MV-4-11 (cell line): ENCODE data around the gene GALNT16.

Experiments used
- DNase-seq: peaks from one replicate; lab custom pipeline; 2025; lab: John Stamatoyannopoulos, UW

Gene GALNT16

GRCh38 chr14:69337984-69338383, 78.0 kb downstream of the GALNT16 start:
- no peak for DNase-seq

DNA sequence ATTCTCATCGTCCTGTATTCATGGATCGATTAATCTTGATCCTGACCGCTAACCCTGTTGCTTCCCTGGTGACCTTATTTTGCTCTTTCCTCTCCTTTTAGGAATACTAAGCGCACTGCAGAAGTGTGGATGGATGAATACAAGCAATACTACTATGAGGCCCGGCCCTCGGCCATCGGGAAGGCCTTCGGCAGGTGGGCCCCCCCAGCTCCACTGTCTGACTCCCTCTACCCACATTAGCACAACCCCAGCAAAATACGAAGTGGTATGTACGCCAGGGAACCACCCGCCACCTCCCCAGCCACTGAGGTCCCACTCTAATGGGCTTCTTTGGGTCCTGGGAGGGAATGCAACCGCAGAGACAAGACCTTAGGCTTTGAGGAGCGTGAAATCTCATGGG, 79.5 kb downstream of the GALNT16 start:
- DNase-seq = no peak

DNA sequence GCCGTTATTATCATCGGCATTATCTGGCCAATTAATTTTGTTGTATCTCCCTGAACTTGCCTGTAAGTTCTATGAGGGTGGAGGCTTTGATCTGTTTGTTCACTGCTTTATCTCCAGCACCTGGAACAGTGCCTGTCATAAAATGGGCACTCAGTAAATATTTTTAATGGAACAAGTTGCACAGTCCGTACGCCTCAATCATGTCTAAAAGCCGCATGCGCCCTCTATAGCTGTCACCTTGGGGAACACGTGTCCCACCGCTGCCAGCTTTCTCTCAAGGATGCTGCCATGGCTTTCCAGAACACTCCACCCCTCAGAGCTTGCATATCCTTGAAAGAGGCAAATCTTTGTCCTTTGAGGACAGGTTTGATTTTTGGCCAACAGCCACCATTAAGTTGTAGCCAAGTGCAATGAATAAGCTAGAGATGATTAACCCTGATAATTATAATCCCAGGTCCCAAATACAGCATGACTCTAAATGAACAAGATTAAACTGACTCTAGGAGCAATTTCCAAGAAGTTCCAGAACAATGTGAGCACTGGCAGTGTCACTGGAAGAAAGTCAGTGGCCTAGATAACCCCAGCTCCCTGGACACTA, 83.1 kb downstream of the GALNT16 start:
- DNase-seq = no peak

DNA sequence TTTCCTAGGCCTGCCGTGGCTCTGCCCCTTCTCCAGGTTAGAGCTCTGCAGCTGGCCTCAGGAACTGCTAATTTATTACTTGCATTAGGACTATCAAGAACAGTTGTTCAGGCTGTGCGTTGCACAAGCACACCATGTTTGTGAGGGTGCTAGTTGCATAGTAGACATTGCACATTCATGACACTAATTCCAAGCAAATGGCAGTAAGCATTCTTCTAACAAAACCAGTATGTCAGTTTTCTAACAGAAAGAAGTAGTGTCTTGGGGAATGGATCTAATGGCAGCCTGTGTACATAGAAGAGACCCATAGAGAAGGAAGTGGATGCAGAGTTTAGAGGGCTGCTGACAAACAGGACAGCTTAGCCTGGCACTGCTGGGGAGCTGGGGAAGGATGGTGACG, 84.2 kb downstream of the GALNT16 start:
- DNase-seq = no peak

- DNase-seq = no peak
Observed at GRCh38 chr14:69345402-69345801, 85.4 kb downstream of the GALNT16 start.

DNA sequence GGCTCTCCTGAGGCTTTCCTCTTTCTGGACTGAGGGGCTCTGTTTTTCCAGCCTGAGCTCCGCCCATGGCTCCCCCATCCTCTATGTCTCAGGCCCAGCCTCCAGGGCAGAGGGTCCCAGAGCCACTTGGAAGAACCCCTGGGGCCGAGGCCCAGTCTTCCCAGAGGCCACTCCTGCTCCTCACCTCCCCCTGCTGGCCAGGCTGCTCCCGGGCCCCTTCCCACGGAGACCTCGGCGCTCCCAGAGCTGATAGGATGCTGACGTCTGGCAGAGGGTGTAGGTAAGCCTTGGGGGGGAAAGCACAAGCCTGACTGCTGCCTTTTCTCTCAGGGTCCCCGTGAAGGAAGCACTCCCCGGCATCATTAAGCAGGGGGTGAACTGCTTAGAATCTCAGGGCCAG, 86.8 kb downstream of the GALNT16 start:
- DNase-seq = no peak

DNA sequence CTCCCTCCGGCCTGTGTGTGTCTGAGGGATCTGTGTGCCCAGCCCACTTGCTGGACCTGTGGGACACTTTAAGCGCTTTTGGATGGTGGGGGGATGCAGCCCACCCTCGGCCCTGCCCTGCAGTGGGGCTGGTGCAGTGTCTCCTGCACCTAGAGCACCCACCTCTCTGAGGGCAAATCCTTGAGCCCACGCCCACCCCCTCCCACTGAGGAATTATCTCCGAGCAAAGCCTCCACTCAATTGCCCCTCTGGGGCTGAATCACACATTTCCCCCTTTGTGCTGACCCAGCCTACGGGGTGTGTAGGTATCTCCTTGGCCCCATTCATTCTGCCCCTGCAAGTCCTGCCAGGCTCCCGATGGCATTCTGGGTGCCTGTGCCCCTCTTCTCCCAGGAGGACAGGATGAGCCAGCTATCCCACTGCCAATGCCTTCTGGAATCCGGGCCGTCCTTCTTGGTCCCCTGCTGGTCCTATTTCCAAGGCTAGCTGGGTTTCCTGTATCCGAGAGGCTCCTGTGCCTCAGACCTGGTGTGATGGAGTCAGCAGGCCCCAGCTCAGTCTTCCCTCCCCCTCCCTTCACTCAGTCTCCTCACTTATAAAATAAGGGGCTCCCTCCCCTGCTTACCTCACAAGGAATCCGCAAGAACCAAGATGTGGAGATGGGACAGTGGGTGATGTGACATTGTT, 89.3 kb downstream of the GALNT16 start:
- no peak for DNase-seq

- no peak for DNase-seq
Observed at GRCh38 chr14:69350892-69351291, 90.9 kb downstream of the GALNT16 start.

DNA sequence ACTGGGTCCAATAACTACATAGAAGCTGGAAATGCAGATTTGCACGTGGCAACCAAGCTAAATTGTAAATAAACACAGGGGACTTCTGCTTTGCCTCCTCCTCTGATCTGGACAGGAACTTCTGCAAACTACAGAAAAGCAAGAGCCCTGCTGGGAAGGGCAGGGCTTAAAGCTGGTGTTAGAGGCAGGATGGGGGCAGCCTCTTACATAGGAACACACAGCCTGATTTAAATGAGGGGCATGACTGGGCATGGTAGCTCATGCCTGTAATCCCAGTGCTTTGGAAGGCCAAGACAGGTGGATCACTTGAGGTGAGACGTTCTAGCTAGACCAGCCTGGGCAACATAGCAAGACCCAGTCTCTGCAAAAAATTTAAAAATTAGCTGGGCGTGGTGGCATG, 91.4 kb downstream of the GALNT16 start:
- peak; percentile 59 for DNase-seq

GRCh38 chr14:69351911-69352310, 92.0 kb downstream of the GALNT16 start:
- no peak for DNase-seq

GRCh38 chr14:69353168-69353567, 93.2 kb downstream of the GALNT16 start:
- DNase-seq = no peak

- no peak for DNase-seq
Observed at GRCh38 chr14:69354383-69355153, 94.6 kb downstream of the GALNT16 start.

- no peak for DNase-seq
Observed at GRCh38 chr14:69355154-69355597, 95.2 kb downstream of the GALNT16 start.

- no peak for DNase-seq
Observed at GRCh38 chr14:69355607-69356281, 95.8 kb downstream of the GALNT16 start.

DNA sequence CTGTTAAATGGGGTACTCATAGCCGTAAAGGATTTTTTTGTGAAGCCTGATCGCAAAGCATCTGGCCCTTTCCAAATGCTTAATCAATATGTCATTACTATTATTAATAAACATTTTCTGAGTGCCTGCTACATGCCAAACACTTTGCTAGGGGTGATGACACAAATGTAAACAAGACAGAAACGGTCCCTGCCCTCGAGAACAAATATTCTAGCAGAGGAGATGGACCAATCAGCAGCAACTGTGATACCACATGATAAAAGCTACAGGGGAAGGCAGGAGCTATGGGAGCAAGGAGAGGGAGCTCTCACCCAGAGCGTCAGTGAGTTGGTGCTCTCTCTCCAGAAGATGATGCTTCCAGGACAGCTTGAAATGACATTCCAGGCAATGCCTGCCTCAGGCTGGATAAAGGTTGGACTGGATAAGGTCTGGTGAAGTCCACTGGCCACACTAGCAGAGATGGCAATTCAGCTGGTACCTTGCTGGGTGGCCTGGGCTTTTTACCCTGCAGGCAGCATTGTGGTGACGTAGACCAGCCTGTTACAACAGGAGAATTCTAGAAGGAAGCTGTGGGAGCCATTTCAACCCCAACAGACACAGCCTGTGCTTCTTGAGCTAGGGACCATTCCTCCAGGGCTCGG, 97.1 kb downstream of the GALNT16 start:
- DNase-seq = no peak

DNA sequence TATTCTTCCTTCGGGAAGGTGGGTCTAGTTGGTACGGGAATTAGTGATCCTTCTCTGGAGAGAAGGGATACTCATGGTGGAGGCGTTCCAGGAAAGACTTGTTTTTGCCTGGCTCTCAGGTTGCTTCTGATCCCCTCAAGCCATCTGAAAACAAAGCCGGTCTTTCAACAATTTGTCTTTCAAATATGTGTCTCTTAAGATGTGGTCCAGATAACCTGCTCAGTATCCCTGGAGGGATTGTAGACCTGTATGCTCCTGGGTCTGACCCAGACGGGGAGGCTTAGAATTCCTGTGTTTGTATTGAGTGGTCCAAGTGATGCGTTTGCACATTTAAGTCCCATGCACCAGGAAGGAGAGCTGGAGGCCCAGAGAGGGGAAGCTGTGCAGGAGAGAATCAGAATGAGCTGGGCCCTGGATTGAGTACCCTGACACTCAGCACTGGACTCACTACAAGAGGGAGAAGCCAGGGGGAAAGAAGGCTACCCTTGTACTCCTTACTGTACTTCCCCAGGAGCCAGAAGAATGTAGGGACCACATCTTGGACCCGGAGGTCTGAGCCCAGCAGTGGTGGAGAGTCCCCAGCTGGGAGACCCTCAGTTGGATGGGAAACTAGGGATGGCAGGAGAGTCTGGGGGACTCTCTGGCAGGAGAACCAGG, 97.7 kb downstream of the GALNT16 start:
- no peak for DNase-seq

- no peak for DNase-seq
Observed at GRCh38 chr14:69358233-69358963, 98.4 kb downstream of the GALNT16 start.

GRCh38 chr14:69358966-69359365, 99.0 kb downstream of the GALNT16 start:
- no peak for DNase-seq

DNA sequence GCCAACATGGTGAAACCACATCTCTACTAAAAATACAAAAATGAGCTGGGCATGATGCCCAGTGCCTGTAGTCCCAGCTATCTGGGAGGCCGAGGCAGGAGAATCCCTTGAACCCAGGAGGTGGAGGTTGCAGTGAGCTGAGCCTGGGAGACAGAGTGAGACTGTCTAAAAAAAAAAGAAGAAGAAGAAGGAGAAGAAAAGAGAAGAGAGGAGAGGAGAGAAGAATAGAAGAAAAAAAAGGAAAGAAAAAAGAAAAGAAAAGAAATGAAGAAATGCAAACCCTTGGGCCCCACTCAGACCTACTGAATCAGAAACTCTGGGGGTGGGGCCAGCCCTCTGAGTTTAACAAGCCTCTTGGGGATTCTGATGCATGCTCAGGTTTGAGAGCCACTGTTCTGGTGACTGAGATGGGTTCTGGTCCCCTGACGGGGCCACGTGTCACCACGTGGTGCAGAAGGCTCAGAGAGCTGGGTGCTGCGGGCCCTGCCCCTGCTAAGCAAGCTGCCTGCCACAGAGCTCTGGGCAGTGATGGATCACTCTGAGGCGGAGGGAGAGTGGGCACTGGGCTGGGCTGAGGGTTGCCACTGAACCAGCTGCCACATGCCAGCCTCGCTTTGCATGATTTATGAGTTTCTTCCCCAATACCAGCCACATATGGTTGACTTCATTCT, 100.6 kb downstream of the GALNT16 start:
- peak; percentile 16 for DNase-seq

DNA sequence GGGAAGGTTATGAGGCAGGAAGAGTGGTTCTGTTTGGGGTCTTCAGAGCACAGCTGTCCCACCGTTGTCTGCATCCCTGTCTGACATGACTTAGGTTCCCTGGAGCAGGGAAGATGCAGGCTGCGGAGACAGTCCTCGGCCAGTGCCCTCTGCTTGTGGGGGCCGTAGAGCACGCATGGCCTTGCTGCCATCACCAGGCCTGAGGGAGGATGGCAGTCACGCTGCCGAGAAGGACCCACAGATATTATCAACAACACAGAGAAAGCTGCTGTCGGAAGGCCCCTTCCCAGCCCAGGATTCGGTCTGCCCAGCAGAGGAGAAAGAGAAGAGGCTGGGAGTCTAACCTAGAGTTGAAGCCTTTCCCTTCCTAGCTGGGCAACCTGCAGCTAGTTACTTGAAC, 103.1 kb downstream of the GALNT16 start:
- no peak for DNase-seq
